HG03196 (cell line): Measurements from ENCODE around the gene MAB21L4.

ENCODE experiments used
- ATAC-seq: cut with Tn5 transposase; IDR thresholded peaks from one replicate; pipeline ENCODE4 v1.9.1; 2021; ENCODE audit not compliant: unreplicated experiment

The MAB21L4 gene

DNA sequence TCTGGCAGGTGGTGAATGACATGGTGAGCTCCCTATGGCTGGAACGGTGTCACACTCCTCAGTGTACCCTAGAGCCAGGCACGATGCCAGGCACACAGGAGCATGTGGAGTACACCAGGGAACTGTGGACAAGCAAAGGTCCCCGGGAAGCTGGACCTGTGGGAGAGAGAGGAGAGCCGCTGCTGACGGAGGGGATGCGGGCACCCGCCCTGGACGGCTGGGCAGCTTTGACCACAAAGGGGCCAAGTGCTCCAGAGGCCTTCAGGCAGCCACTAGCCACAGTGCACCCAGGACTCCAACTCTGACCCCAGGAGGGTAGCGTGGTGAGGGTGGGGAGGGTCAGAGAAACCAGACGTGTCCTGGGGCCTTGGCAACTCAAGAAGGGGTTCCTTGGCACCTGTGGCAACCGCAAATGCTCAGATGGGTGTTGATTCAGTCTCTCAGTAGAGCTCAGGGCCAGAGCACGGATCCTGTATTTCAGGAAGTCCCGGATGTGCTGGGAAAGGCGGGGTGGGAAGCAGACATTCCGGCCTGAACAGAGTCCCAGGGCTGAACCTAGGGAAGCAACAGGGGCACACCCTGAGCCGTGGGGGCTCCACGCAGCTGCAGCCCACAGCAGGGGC is 2.3 kb upstream of the MAB21L4 start:
- ATAC-seq = no peak

DNA sequence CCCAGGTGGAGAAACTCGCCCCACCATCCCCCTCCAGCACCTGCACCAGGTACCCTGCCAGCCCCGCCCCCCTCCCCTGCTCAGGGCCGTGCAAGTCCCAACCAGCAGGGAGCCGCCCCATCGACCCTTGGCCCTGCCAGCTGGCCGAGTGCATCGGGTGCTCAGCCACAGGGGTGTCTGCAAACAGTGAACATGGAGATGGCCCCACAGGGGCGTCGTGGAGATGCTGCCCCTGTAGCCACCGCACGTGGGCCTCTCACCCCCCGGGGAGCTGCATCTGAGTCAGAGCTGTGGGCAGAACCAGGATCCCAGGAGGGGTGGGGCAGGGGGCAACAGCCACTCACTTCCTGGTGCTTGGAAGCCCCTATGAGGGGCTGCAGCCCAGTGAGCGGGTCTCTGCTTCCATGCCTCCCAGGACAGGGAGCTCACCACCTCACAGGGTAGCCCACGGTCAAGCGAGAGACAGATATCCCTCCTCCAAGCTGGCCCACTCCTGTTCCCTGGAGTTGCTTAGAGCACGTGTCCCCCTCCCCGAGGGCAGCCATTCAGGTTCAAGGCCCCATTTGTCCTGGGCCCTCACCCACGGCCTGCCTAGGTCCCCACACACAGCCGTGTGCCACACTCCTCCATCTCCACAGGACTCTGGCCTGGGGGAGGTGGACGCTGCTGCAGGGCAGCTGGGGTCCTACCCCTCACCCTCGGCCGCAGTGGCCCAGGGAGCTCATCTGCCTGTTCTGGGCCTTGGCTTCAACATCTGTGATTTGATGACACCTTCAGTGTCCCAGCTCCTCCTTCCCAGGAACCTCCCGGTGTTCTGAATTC is 1.1 kb upstream of the MAB21L4 start:
- no peak for ATAC-seq

DNA sequence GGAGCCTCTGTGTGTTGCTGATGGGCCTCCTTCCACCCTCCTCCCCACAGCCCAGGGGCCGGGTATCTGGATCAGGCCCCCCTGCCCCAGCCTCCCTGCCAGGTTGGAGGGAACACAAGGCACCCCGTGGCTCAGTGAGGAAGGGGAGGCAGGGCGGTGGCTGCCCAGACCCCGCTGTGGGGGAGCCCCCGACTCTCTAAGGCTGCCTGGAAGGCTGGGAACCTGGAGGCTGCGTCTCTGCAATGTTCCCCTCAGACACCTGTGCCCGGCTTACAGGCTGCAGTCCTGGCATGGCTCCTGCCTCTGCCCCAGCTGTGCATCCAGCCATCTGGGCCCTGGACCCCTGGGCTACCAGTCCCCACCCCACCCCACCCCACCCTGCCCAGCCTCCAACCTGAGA is 438 bp upstream of the MAB21L4 start:
- no peak for ATAC-seq

DNA sequence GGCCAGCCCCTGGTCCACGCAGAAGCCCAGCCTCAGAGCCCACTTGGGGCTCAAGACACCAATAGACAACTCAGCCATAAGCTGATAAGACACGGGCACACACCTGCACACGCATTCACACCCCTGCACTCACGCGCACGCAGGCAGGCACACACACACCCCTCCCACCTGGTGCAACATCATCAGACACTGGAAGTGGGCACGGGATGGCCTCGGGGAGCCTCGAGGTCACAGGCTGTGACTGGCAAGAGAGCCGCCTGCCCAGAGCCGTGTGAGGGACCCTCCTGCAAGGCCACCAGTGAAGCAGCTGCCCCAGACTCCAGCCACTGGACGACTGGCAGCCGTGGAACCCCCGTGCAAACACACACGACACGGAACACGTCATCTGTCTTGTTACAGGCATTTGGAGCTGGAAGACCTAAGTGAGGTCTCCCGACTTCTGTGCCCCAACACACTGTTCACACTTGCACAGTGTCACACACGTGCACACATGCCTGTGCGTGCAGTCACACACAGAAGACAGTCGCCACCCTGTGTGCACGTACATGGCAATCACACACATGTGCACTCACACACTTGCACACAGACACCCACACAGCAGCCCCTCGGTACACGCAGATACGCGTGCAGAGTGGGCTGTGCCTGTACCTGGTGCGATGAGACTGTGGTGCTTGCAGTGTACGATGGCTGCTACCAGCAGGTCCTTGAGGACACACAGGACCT is 959 bp downstream of the MAB21L4 start:
- no peak for ATAC-seq

DNA sequence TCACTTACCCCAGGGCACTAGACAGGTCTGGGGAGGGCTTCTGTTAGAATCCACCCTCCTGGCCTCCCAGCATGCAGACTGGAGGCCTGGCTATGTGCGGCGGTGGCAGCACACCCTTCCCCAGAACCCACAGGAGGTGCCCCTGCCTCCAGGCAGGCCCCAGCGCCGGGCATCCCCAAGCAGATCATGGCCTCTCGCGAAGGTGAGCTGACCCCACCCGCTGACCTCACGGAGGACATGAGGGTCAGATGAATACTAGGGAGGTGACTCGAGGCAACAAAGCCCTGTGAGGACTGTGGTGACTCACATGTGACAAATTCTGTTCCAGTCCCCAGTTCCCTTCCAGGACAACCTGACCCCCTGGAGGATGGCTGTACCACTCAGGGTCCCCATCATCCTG is 1.9 kb downstream of the MAB21L4 start:
- ATAC-seq = no peak

DNA sequence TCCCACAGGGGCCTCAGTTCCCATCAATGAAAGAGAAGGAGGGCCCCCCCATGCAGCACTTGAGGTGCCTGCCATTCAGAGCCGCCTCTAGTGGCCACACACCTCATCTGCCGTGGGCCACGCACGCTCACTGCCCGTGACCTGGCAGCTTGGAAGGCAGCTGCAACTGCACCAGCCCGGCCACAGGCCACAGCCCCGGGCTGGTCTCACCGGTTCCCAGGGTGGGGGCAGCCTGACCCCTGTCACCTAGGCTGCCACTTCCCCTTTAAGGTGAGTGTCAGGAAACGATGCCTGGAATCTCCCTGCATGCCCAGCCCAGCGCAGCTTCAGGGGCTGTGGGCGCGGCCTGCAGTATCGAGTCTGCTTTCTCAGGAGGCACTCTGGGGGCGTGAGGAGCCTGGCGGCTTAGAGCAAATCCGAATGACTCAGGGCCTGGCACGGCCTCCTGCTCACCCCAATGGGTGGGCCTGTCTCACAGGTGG is 2.6 kb downstream of the MAB21L4 start:
- ATAC-seq = no peak

DNA sequence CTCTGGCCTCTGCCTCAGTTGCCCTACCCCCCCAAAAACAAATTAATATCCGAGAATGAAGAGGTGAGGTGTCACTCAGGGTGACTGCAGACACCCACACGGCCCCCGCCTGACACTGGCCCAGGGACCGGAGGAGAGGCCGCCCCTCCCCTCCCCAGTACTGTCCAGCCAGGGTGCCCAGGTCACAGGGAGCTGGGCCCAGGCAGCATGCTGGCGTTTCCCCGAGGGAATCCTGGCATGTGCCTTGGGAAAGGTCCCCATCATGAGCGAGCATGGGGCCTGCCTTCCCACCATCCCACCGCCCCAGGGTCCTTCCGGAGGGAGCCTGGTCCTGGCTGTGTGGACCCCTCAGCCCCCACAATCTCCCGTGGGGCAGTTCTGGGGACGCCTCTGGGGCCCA is 3.0 kb downstream of the MAB21L4 start:
- no peak for ATAC-seq

DNA sequence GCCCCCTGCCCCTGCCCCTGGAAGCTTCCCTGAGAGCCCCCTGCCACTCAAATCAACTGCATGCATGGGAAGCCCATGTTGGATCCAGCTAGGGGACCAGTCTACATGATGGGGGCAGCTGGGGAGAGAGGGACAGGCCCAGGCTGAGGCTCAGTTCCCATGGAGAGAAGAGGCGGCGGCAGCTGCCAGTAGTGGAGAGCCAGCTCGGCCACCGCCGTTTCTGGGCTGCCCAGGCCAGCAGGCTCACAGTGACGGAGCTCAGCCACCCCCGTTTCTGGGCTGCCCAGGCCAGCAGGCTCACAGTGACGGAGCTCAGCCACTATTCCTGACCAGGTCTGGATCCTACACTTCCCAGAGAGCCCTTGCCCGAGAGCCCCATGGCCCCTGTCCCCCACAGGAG is 3.6 kb downstream of the MAB21L4 start:
- ATAC-seq = no peak

DNA sequence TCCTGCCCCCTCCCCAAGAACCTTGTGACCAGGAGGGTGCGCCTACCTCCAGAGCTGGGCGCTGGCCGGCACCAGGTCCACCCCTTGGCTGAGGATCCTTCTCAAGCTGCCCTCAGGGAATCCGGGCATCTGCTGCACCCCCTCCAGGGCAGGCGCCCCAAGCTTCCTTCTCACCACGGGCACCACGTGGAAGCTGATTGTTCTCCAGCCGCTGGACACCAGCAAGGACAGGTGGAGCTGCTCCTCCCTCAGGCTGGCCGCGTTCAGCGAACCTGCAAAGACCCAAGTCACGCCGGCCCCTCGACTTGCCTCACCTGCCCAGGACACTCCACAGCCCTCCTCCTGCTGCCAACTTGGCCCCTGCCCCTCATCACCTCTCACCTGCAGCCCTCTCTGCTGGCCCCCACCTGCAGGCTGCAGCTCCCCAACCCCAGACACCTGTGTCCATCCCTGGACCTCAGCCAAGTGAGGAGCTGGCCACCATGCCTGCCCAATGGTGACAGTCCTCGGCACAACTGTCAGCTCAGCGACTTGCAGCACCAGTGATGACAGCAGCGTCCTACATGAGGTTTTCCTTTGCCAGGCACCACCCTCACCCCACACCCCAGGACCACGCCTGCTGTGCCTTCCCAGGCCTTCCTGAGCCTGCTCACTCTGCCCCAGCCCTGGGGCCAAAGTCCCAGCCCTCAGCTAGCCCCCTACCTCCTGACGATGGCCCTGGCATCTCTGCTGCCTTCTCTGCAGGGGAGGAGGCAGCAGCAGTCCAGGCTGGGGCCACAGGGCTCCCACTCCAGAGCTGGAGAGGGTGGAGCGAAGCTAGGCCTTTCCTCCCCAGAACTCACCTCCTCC is 4.2 kb downstream of the MAB21L4 start:
- ATAC-seq = no peak

DNA sequence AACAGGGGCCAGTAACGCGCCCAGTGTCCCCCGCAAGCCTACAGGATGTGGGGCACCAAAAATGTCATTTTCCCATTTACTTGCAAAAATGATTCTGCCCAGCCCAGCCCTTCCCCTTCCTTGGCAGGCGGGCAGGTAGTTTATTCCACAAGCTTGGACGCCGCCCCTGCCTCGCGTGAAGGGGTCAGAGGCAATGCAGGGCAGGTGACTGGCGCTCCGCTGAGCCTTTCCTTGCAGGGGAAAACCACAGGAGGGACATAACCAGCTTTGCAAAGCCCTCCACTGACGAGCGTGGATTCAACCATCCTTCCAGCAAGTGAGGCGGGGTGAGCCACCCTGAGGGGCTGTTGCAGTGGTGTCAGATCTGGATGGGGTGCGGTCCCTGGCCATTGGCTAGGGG is 5.3 kb downstream of the MAB21L4 start:
- ATAC-seq = no peak

DNA sequence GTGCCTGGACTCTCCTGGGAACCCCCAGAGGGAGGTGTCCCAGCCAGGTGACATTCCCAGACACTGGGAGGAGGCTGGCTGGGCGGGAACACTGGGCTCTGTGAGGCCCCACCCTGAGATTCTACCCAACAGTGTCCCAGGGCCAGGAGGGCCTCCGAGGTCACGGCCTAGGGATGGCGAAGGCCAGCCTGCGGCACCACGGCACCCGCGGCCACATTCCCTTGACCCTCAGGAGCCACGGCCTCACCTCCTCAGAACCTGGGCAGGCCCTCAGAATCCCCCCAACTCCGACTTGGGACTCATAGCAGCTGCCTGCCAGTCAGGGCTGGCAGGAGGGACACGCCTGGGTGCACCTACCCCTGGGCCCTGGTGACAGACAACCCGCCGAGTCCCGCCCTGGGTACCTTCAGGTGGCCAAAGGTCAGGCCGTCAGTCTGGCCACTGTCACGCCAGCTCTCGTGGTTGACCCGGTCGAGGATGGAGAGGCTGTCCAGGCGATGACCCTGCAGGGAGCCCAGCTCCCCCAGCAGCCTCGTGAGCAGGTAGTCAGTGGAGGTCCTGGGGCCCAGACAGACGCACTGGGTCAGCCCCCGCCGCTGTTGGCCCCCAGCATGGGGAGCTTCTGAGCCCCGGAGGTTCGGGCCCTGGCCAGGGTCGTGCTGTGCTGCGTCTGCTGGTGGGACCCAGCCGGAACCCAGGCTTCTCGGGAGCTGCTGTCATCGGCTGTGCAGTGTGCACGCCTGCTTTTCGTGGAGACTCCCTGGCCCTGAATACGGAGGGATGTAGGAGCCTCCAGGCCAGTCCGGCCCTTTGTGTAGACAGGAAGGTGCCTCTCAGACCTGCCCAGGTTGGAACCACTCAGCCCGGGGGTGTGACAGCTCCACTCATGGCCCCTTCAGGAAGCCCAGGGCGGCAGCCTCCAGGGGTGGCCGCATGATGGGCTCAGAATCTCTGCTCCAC is 6.1 kb downstream of the MAB21L4 start:
- ATAC-seq = no peak

DNA sequence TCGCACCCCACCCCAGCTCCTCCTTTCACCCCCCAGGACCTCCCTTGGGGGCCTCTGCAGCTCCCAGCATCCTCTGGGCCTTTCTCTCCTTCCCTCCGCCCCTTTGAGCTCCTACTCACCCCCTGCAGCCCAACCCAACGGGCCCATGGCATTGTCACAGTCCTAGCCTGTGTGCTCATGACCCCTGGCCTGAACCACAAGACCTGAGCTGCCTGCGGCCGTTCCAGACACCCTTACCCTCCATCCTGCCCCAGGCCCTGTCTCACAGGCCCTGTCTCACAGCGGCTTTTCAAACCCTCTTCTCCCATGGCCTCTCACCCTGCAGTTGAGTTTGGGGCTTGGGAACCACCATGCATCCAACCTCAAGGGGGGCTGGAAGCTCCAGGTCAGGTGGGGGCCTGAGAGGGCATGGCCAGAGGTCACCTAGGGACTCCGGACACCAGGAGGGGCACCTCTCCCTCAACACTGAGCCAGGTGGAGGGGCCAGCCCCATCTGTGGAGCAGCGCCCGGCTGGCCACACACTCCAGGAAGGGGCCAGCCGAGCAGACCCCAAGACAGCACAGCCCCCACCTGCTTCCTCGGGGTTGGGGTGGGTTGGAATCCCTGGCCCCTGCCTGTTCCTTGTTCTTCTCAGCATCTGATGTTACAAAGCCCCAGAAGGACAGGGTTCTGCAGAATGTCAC is 6.9 kb downstream of the MAB21L4 start:
- ATAC-seq = no peak

DNA sequence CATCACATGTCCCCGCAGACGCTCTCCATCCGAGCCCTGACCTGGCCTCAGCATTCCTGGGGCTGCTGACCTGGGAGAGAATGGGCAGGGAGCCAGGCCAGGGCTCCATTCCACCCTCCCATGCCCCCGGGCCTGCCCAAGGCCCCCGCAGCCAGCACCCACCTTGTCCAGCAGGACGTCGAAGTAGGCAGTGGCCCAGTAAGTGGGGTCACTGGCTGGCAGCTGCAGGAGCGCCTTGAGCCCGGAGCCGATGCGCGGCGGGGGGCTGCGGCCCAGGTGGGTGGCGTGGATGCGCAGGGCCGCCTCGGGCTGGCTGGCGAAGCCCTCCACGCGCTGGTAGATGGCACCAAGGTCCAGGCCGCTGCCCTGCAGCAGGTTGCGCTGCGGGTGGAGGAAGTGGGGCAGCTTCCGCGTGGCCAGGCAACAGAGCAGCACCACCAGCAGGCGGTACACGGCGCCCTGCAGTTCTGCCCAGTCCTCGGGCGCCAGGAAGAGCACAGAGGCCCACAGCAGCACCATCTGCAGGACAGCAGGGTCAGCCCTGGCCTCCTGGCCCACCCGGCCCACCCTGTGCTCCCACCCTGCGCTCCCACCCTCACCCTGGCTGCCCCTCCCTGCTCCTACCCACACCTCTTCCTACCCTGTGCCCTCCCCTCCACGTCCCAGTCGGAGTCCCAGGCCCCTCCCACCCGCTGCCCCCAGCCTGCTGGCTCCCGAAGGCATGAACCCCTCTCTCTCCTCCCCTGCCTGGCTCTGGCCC is 7.6 kb downstream of the MAB21L4 start:
- no peak for ATAC-seq

DNA sequence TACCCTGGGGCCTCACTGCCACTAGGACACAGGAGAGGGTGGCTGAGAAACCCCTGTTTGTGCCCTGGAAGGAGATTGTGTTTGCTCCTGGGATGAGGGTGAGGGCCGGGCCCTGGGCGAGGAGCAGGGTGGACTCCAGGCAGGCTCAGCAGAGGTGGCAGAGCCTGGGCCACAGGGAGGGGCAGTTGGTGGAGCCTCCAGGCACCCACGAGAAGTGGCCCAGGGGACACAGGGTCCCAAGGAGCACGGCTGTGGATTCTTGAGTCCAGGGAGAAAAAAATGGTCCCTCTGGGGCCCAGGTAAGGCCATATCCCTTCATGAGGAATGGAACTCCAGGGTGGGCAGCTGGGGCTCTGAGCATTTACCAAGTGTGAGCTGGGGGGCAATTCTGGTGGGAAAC is 8.3 kb downstream of the MAB21L4 start:
- no peak for ATAC-seq

DNA sequence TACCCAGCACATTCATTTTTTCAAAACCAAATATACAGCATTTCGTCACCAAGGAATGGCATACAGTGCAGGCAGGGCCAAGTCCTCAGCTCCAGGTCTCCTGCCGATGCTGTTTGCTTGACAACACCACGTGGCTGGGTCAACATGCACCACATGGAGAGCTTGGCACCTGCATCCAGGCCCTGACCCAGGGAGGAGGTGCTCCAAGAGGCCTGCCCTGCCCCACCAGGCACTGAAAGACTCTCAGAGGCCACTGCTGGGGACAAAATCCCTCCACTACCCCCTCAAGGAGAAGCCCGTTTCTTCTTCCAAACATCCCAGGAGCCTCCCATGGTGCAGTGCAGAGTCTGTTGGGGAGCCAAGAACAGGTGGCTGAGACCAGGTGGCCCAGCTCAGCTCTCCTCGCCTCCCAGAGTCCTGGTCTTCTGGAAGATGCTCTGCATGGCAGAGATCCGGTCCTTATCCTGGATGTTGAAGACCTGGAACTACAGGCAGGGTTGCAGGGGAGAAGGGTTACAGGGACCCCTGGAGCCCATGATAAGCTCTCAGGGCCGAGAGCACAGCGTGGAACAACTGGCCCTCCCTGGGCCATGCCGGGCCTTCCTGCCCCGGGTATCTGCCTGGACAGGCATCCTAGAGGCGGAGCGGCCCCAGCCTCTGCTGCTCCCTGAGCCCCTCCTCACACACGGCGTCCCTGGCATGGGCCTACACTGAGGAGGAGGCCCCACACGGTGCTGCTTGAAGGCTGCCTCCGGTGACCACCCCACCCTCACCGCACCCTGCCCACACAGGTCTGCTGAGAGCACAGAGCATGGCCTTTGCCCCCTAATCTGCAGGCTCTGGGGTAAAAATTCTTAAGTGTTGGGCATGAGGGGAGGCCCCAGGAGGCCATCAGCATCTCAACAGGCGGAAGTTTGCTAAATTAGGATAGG is 9.0 kb downstream of the MAB21L4 start:
- ATAC-seq = no peak

DNA sequence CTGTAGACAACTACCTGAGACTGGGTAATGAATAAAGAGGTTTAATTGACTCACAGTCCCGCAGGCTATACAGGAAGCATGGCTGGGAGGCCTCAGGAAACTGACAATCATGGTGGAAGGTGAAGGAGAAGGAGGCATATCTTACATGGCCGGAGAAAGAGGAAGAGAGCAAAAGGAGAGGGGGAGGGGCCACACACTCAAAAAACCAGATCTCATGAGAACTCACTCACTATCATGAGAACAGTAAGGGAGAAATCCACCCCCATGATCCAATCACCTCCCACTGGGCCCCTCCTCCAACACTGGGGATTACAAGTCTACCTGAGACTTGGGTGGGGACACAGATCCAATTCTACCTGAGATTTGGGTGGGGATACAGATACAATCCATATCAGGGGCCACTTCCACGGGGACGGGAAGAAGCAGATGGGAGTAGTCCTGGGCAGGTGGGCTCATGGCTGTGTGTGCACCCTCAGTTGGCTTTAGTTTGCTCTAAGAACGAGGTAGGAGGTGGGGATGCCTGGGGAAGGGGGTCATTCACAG is 9.9 kb downstream of the MAB21L4 start:
- no peak for ATAC-seq

DNA sequence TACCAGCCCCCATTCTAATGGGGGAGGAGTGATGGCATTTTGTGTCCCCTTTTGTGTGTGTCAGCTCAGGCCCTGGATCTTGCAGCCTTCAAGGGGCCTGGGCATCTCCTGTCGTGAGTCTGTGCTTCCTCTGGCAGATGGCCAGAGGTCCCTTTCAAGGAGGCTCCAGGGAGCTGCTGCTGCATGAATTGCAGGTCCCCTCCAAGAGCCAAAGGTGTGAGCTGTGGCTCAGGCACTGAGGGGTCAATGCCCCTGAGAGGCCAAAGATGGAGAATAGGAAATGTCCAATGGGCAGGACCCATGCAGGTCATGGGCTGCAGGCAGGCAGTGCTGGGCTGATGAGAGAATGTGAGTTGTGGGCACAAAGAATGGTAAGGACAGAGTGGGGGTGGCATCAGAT is 10.4 kb downstream of the MAB21L4 start:
- no peak for ATAC-seq
